ENCODE measurements around the gene LCOR.

LCOR gene

GRCh38 chr10:96986200-96986856 is 154.2 kb downstream of the LCOR start:
- no peak for DNase-seq (ENCODE audit: low read depth in 2 of 2)

- no peak for DNase-seq (ENCODE audit: low read depth in 2 of 2)
Observed at GRCh38 chr10:96987141-96987841, 155.2 kb downstream of the LCOR start.

- no peak for DNase-seq (ENCODE audit: low read depth in 2 of 2)
Observed at GRCh38 chr10:96987842-96988175, 155.7 kb downstream of the LCOR start.

DNA sequence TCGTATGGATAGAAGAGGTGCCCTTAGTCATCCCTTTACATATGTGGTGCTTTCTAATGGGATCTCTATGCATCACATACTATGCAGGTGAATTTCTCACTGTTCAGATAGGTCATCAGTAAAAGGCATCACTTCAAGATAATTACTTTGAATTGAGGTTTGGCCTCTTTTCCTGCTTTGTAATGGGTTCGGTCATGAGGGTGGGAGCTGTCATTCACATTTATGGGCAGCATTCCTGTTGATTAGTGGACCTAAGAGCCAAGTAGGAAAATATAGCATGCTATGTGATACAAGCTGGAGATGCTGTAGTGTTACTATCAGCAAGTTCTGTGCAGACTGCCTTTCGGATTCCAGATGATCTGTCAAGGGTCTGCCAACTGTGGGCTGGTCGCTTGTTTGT is 156.3 kb downstream of the LCOR start:
- no peak for DNase-seq (ENCODE audit: low read depth in 2 of 2)

DNA sequence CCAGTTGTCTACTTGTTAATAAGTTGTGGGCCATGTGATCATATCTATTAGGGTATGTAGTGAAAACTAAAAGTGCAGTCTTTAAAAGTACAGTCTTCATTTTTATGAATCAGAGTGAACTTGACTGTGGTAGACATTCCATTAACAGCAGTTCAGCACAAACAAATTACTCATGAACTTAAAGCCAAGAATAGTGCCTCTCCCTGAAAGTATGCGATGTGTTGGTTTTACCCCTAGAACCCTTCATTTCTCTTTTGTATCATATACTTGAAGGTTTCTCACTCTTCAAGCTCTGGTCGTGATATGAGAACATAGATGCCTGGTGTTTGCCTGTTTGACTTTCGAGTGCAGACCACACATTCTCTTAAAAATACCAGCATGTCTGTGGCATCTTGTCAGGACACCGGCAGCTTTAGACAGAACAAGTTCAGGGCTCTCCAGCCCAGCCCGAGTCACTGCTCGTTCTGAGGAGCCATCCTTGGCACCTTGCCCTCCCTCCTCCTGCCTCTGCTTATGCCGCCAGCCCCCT is 159.3 kb downstream of the LCOR start:
- DNase-seq (ENCODE audit: low read depth in 2 of 2) = no peak

DNA sequence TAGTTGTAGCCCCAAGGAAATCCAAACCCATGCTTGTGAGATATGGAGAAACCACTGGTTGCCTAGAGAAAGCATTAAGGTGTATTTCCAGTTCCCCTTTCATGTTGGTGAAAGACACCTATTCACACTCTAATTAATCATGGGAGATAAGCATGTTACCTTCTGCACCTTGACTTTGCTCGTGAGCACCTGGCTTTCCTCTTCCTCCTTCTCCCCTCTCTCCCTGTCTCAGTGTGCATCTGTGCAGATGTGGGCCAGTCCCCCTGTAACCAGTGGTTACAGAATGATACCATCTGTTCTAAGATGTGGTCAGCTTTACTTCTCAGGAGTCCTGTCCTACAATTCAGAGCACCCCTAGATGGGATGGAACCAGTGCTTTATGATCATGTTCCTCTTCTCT is 160.6 kb downstream of the LCOR start:
- no peak for DNase-seq (ENCODE audit: low read depth in 2 of 2)

GRCh38 chr10:96995851-96996250 is 163.8 kb downstream of the LCOR start:
- no peak for DNase-seq (ENCODE audit: low read depth in 2 of 2)

GRCh38 chr10:96996275-96996965 is 164.3 kb downstream of the LCOR start:
- no peak for DNase-seq (ENCODE audit: low read depth in 2 of 2)

DNA sequence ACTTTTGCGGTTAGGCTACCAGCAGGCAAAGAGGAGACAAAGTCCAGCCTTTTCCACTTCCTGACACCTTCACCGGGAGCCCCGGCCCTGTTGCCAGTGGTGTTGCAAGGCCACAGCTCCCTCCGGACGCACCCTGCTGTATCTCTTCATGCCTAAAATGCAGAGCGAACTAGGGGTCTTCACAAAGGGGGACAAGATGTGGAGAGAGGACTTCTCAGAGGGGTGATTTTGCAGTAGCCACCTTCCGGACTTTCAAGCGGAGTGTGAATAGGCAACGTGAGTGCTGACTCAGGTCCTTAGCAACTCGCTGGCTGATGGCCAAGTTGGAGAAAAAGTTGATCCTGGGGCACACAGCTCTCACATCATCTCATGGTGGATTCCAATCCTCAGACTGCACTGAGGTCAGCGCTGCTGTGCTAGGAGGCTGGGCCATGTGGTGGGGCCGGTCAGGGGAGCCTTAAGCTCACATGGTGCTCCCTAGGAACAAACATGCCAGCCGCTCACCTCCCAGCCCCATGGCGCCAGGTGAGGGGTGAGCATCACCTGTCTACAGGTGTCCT is 166.3 kb downstream of the LCOR start:
- DNase-seq (ENCODE audit: low read depth in 2 of 2) = no peak

- DNase-seq (ENCODE audit: low read depth in 2 of 2) = no peak
Observed at GRCh38 chr10:96999337-96999736, 167.2 kb downstream of the LCOR start.

DNA sequence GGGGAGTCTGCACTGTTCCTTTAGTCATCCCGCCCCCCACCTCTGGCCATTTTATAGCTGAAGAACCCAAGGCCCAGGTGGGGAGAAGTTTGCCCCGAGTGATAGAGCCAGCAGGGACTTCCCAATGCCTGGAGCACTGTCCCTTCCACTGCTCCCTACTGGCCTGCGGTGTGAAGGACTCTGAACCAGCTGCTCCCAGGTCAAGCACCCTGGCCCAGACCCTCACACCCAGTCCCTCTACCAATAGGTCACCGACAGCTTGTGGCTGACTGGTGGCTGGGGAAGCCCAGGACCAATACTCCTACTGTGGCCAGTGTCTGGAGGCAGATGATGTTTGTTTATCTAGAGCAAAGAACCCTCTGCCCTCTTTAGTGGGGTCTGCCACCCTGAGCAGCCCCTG is 167.9 kb downstream of the LCOR start:
- no peak for DNase-seq (ENCODE audit: low read depth in 2 of 2)

- no peak for DNase-seq (ENCODE audit: low read depth in 2 of 2)
Observed at GRCh38 chr10:97000487-97001182, 168.5 kb downstream of the LCOR start.

DNA sequence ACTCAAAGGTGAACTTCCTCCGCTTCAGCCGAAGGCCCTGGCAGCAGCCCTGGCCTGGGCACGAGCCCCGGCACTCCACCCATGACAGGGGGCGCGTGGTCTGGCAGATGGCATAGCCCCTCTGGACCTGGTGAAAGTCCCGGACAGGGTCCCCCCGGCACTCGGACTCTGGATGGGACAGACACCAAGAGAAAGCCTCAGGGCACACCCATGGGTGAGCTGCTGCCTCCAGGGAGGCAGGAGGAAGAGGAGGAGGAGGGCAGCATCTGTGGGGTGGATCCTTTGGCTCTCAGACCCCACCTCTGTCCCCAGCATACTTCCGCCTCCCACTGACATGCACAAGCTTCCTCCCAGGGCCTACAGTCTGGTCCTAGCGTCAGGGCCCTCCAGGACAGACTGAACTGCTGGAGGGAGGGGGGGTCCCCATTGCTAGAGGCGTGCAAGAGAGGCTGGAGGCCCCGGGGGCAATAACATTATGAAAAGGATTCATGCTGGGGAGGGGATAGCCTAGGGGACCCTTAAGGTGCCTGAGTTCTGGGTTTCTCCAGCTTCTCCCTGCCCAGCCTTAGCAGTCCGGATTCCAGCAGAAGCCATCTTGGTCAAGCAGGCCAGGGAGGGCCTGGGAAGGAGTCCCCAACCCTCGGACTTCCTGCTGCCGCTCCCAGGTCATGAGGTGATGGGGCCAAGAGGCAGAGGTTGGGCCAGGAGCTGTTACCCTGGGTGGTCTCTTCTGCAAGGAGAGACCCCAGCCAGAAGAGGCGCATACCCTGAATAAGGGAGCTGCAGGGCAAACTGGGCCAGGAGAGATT is 169.3 kb downstream of the LCOR start:
- no peak for DNase-seq (ENCODE audit: low read depth in 2 of 2)

DNA sequence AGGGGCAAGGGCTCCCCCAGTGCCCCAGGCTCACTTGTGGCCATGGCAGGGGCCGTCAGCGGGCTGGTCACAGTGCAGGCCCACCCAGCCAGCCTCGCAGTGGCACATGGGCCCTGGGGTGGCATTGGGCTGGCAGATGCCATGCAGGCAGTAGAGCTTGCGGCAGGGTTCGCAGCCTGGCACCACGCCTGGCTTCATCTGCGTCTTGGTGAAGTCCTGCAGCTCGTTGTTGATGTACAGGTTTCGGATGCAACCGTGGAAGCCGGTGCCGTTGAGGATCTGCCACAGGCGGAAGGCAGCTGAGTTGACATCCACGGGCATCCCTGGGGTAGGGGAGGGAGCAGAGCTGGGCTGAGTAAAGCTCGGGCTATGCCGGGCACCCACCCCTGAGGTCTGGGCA is 170.6 kb downstream of the LCOR start:
- DNase-seq (ENCODE audit: low read depth in 2 of 2) = no peak

DNA sequence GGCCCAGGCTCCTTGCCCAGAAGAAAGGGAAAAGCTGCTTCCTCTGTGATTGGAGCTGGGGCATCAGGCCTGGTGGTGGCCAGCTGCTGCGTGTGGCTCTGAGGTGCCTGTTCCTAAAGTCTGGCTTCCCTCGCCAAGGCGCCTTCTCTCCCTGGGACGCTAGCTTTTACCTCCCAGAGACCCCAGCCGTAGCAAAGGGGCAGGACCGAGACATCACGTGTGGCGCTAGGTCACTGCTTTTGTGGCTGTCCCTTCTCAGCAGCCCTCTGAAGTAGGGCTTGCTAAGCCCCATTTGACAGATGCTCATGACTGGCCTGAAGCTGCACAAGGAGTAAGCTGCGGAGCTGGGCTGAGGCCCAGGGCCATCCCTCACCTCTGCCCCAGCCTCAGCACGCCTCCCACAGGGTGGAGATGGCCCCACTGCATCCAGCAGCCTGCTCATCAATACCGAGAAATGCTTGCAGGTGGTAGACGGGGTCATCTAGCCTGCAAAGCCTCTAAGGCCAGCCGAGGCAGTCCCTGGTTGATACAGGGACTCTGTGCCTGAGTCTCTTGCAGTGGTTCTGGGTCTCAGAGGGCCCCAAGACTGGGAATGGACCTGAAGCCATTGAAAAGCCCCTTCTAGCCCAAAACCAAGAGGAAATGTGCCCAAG is 171.2 kb downstream of the LCOR start:
- DNase-seq (ENCODE audit: low read depth in 2 of 2) = no peak

GRCh38 chr10:97003804-97004201 is 171.7 kb downstream of the LCOR start:
- no peak for DNase-seq (ENCODE audit: low read depth in 2 of 2)

DNA sequence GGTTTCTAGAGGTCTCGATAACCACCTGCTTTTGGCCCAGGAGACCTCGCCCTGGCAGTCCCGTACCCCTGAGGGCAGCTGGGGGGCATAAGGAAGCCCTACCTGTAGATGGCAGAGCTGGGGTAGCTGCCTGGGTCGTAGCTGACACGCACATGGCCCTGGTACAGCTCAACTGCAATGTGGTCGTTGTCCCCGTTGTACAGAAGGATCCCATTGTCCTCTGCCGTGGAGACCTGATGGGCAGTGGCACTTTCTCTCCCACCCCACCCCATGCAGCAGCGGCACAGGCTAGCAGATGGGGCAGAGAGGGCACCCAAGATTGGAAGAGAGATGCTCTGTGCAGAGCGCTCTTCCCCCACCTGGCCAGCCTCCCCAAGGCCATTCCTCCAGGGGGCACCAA is 172.5 kb downstream of the LCOR start:
- no peak for DNase-seq (ENCODE audit: low read depth in 2 of 2)

DNA sequence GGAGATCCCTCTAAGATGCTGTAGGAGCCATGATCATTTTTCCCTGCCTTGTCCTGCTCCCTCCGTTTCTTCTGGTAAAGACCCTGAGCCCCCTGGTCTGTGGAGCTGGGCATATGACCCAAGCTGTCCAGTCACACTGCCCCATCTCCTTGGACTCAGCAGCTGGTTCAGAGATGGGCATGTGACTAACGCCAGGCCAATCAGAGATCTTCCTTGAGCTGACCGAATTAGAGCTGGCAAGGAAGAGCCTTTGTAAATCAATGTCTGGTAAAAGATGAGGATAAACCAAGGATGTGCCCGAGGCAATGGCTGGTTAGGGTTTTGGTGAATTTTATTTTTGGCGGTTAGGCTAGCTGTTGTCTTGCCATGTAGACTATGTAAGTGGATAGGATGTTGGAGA is 173.3 kb downstream of the LCOR start:
- DNase-seq (ENCODE audit: low read depth in 2 of 2) = no peak

- no peak for DNase-seq (ENCODE audit: low read depth in 2 of 2)
Observed at GRCh38 chr10:97006364-97006763, 174.3 kb downstream of the LCOR start.

DNA sequence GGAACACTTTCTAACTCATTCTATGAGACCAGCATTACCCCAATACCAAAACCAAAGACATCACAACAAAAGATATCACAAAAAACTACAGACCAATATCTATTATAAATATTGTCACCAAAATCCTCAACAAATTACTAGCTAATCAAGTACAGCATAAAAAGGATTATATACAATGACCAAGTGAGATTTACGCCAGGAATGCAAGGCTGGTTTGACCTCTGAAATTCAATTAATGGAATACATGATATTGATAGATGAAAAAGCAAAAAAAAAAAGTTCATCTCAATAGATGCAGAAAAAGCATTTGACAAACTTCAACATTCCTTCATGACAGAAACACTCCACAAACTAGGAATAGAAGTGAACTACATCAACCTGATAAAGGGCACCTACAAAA is 175.3 kb downstream of the LCOR start:
- DNase-seq (ENCODE audit: low read depth in 2 of 2) = no peak

Measured in stimulated activated CD8-positive, alpha-beta memory T cell treated with anti-CD3 and anti-CD28 coated beads, Interleukin-7, amount 100 ng/mL, for 1 hour (primary cell).